ENCODE measurements around the gene EGFR. TPM values are rescaled to one million over a fixed set of nuclear protein-coding genes. Genes with fewer than 3 reads are reported as not detected.
A peak's percentile ranks its signal among the peaks of the same experiment; 100 is the strongest.

The EGFR gene
- polyA plus RNA-seq, 2 of the 4 experiments (the other 2 are of a cell fraction) = 59.5 to 63.8 TPM

GRCh38 chr7:55006499-55006898 lies 12.3 kb upstream of the EGFR start (continued):
- TF ChIP-seq ATOH8 (CRISPR knock-in tag; IDR thresholded peaks at IDR 0.05; ENCODE audit: low read depth) = no peak

GRCh38 chr7:55013851-55014250 lies 5.0 kb upstream of the EGFR start:
- Histone ChIP-seq H3K27ac (no peak overlapping the region), H3K4me1 (peaks cover 6% of the 10 kb centered on the region; the same call in 1 of the 3 replicates), H3K4me3 (no peak overlapping the region), H3K9me3 (0 out of 3 replicates have a peak, but pooled peaks cover 5% of the 10 kb centered on the region), H3K4me2 (no peak overlapping the region)
- TF ChIP-seq ZNF302 (CRISPR knock-in tag; IDR thresholded peaks at IDR 0.05) = no peak
- POLR2A ChIA-PET = no interaction called here
- ATAC-seq (no peak), DNase-seq (ENCODE audit: low read depth in 1 of 2, low spot score in 1 of 2) (no peak), FAIRE-seq (no peak)
- WGBS (ENCODE audit: missing lambda C conversion rate) = 96% methylated on average over 1 of the region's 1 CpG
- CTCF ChIA-PET = interaction anchor here (1.3 kb wide), 1 partner anchor 11 kb away, joined by 3 read pairs; no protein-coding TSS in a partner anchor

GRCh38 chr7:55016061-55016745 lies 2.6 kb upstream of the EGFR start:
- POLR2A ChIA-PET = no interaction called here
- H3K27ac ChIP-seq = no peak overlapping the region
- H3K4me3 ChIP-seq = no peak overlapping the region
- DNase-seq (ENCODE audit: low read depth in 1 of 2, low spot score in 1 of 2) (no peak), ATAC-seq (no peak), FAIRE-seq (peak; percentile 7)
- CTCF ChIA-PET = interaction anchor here (0.6 to 3.8 kb wide), 11 partner anchors 11 to 243 kb away, joined by 3 to 20 read pairs (median 4); no protein-coding TSS in a partner anchor
- 93% methylated on average over 5 of the region's 5 CpGs for WGBS (ENCODE audit: missing lambda C conversion rate)
- no peaks in the 10 kb centered on the region for H3K9me3 ChIP-seq
- H3K4me2 ChIP-seq = no peak overlapping the region
- peaks cover 9% of the 10 kb centered on the region for H3K4me1 ChIP-seq
- no peak for TF ChIP-seq HEYL (CRISPR knock-in tag; IDR thresholded peaks at IDR 0.05)
- no peak for TF ChIP-seq CHD2 (IDR thresholded peaks at IDR 0.05; ENCODE audit: low read length, partially characterized antibody)
- no peak for TF ChIP-seq FOSL2 (IDR thresholded peaks at IDR 0.05)
- TF ChIP-seq FOSL2 (CRISPR knock-in tag; IDR thresholded peaks at IDR 0.05) = no peak
- no peak for TF ChIP-seq ZFP36 (IDR thresholded peaks at IDR 0.05; ENCODE audit: borderline replicate concordance, partially characterized antibody)

GRCh38 chr7:55016746-55017090 lies 2.1 kb upstream of the EGFR start:
- 88% methylated on average over 3 of the region's 3 CpGs for WGBS (ENCODE audit: missing lambda C conversion rate)
- Histone ChIP-seq H3K4me1 (peaks cover 14% of the 10 kb centered on the region), H3K4me3 (no peak overlapping the region), H3K9me3 (no peaks in the 10 kb centered on the region), H3K27ac (0 out of 6 replicates have a peak overlapping the region, but pooled peaks of 1 of the 2 experiments have one; percentile 1), H3K4me2 (no peak overlapping the region)
- POLR2A ChIA-PET = no interaction called here
- DNase-seq (ENCODE audit: low read depth in 1 of 2, low spot score in 1 of 2) (no peak), FAIRE-seq (no peak), ATAC-seq (no peak)
- CTCF ChIA-PET = interaction anchor here (0.6 to 3.8 kb wide), 8 partner anchors 12 to 243 kb away, joined by 3 to 20 read pairs (median 4); no protein-coding TSS in a partner anchor
- TF ChIP-seq REST (IDR thresholded peaks at IDR 0.05) (no peak), RNF2 (IDR thresholded peaks at IDR 0.05; ENCODE audit: borderline replicate concordance, low read depth) (no peak), MYC (IDR thresholded peaks at IDR 0.05; ENCODE audit: borderline replicate concordance, low read length) (no peak), HES2 (IDR thresholded peaks at IDR 0.05) (no peak), FOSL2 (IDR thresholded peaks at IDR 0.05) (no peak), FOSL2 (CRISPR knock-in tag; IDR thresholded peaks at IDR 0.05) (no peak), RARB (CRISPR knock-in tag; IDR thresholded peaks at IDR 0.05) (no peak), HMGXB4 (CRISPR knock-in tag; IDR thresholded peaks at IDR 0.05; ENCODE audit: borderline replicate concordance) (no peak), SMC3 (IDR thresholded peaks at IDR 0.05) (no peak), CHD2 (IDR thresholded peaks at IDR 0.05; ENCODE audit: low read length, partially characterized antibody) (no peak), CBX2 (IDR thresholded peaks at IDR 0.05; ENCODE audit: borderline replicate concordance, low read depth) (no peak), E2F6 (IDR thresholded peaks at IDR 0.05; ENCODE audit: borderline replicate concordance, low read depth) (no peak), TP53 (CRISPR knock-in tag; IDR thresholded peaks at IDR 0.05) (no peak), NR3C1 (IDR thresholded peaks at IDR 0.05) (no peak), HOXB13 (CRISPR knock-in tag; IDR thresholded peaks at IDR 0.05; ENCODE audit: low read depth) (no peak)

Measured in A549 (cell line).